T-helper 2 cell treated with Interferon-gamma antibody and Interleukin-4, amounts not matched to agents 5 μg/mL and 100 μg/mL, for 36 hours (primary cell): ENCODE measurements around the gene HCK.

ENCODE experiments used
- DNase-seq: peaks from one replicate; pipeline ENCODE4 v3.0.0; 2021; ENCODE audit warnings: low spot score
- H3K27ac Mint-ChIP-seq: one replicate; pipeline ENCODE4 v1.8.0; 2021; ENCODE audit warnings: mild to moderate bottlenecking, mixed read lengths
- H3K27me3 Mint-ChIP-seq: one replicate; pipeline ENCODE4 v1.8.0; 2021; ENCODE audit warnings: low read depth, mixed read lengths
- H3K36me3 Mint-ChIP-seq: one replicate; pipeline ENCODE4 v1.8.0; 2021; ENCODE audit warnings: low read depth, mixed read lengths
- H3K4me1 Mint-ChIP-seq: one replicate; pipeline ENCODE4 v1.8.0; 2021; ENCODE audit warnings: low read depth, mixed read lengths
- H3K4me3 Mint-ChIP-seq: one replicate; pipeline ENCODE4 v1.8.0; 2022; ENCODE audit warnings: mild to moderate bottlenecking, moderate library complexity, mixed read lengths
- H3K9me3 Mint-ChIP-seq: one replicate; pipeline ENCODE4 v1.8.0; 2021; ENCODE audit warnings: mixed read lengths

HCK gene

GRCh38 chr20:32052090-32052777, at the start of gene HCK:
Gene HCK, plus strand, starts transcription at chr20:32052242.
- Mint-ChIP-seq H3K4me1 (peaks cover 14% of the 10 kb centered on the region), H3K27ac (no peak within 1 kb of the TSS), H3K4me3 (peak within 1 kb of the TSS; percentile 51), H3K27me3 (peaks cover 52% of the 10 kb centered on the region), H3K9me3 (no peaks in the 10 kb centered on the region), H3K36me3 (peaks cover 2% of the 10 kb centered on the region)
- DNase-seq: no peak

GRCh38 chr20:32003325-32003724, 48.7 kb upstream of the HCK start:
- no peaks in the 10 kb centered on the region for H3K9me3 Mint-ChIP-seq
- H3K27ac Mint-ChIP-seq: no peak overlapping the region
- no peaks in the 10 kb centered on the region for H3K36me3 Mint-ChIP-seq
- DNase-seq: no peak
- H3K4me1 Mint-ChIP-seq: peaks cover 2% of the 10 kb centered on the region
- no peak overlapping the region for H3K4me3 Mint-ChIP-seq
- no peaks in the 10 kb centered on the region for H3K27me3 Mint-ChIP-seq

- Mint-ChIP-seq H3K27me3 (no peaks in the 10 kb centered on the region), H3K27ac (no peak overlapping the region), H3K4me3 (no peak overlapping the region), H3K4me1 (peaks cover 3% of the 10 kb centered on the region), H3K36me3 (no peaks in the 10 kb centered on the region), H3K9me3 (no peaks in the 10 kb centered on the region)
- no peak for DNase-seq
Observed at GRCh38 chr20:32004963-32005362, 47.1 kb upstream of the HCK start.

GRCh38 chr20:32006053-32006452, 46.0 kb upstream of the HCK start:
- no peaks in the 10 kb centered on the region for H3K27me3 Mint-ChIP-seq
- no peak for DNase-seq
- no peaks in the 10 kb centered on the region for H3K9me3 Mint-ChIP-seq
- peaks cover 3% of the 10 kb centered on the region for H3K4me1 Mint-ChIP-seq
- H3K27ac Mint-ChIP-seq: no peak overlapping the region
- H3K4me3 Mint-ChIP-seq: no peak overlapping the region
- H3K36me3 Mint-ChIP-seq: no peaks in the 10 kb centered on the region

GRCh38 chr20:32006841-32007786, 44.9 kb upstream of the HCK start:
- Mint-ChIP-seq H3K36me3 (no peaks in the 10 kb centered on the region), H3K4me3 (no peak overlapping the region), H3K27ac (no peak overlapping the region), H3K9me3 (no peaks in the 10 kb centered on the region), H3K27me3 (no peaks in the 10 kb centered on the region), H3K4me1 (peaks cover 3% of the 10 kb centered on the region)
- no peak for DNase-seq

- H3K36me3 Mint-ChIP-seq: no peaks in the 10 kb centered on the region
- no peaks in the 10 kb centered on the region for H3K27me3 Mint-ChIP-seq
- no peak for DNase-seq
- no peak overlapping the region for H3K27ac Mint-ChIP-seq
- H3K9me3 Mint-ChIP-seq: no peaks in the 10 kb centered on the region
- H3K4me1 Mint-ChIP-seq: peaks cover 3% of the 10 kb centered on the region
- no peak overlapping the region for H3K4me3 Mint-ChIP-seq
Observed at GRCh38 chr20:32007787-32008616, 44.0 kb upstream of the HCK start.

DNA sequence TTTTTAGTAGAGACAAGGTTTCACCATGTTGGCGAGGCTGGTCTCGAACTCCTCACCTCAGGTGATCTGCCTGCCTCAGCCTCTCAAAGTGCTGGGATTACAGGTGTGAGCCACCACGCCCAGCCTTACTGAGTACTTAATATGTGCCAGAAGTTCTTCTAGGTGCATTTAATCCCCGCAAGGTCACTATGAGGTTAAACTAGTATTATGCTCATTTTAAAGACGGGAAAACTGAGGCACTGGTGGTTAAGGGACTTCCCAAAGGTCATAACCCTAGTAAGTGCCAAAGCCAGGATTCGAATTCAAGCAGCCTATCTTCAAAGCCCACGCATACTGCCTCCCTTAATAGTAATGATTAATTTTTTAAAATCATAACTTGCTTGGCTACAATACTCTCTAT, 42.5 kb upstream of the HCK start:
- Mint-ChIP-seq H3K4me1 (peaks cover 3% of the 10 kb centered on the region), H3K9me3 (no peaks in the 10 kb centered on the region), H3K27ac (no peak overlapping the region), H3K27me3 (peaks cover 3% of the 10 kb centered on the region), H3K4me3 (no peak overlapping the region), H3K36me3 (no peaks in the 10 kb centered on the region)
- DNase-seq: no peak

DNA sequence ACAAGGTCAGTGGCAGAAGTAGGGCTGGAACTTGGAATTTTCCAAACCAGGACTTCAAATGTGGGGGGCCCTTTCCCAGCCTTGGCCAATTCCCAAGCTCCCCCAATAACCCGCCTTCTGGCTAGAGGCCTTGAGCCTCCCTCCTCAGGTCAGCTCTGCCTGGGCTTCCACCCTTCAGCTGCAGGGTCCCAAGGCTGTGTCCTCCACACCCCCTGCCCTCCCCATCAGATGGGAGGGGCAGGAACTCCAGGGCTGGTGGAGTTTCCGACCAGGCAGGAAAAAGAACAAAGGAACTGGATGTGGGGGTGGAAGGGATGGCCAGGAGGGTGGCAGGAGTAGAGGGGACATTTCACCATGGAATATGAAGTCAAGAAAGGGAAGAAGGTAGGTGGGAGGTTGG, 41.9 kb upstream of the HCK start, which contains the start of gene CCM2L:
TSS of gene CCM2L (plus strand) at position 338 of the 400 bp plus-strand sequence. CDS start at position 355, 17 bp downstream.
- no peak for DNase-seq
- Mint-ChIP-seq H3K4me3 (no peak within 1 kb of the TSS), H3K36me3 (no peaks in the 10 kb centered on the region), H3K9me3 (no peaks in the 10 kb centered on the region), H3K4me1 (peaks cover 3% of the 10 kb centered on the region), H3K27ac (no peak within 1 kb of the TSS), H3K27me3 (peaks cover 7% of the 10 kb centered on the region)

- H3K4me3 Mint-ChIP-seq: no peak overlapping the region
- no peaks in the 10 kb centered on the region for H3K36me3 Mint-ChIP-seq
- peaks cover 3% of the 10 kb centered on the region for H3K4me1 Mint-ChIP-seq
- no peak overlapping the region for H3K27ac Mint-ChIP-seq
- DNase-seq: no peak
- peaks cover 11% of the 10 kb centered on the region for H3K27me3 Mint-ChIP-seq
- no peaks in the 10 kb centered on the region for H3K9me3 Mint-ChIP-seq
Observed at GRCh38 chr20:32010666-32011065, 41.4 kb upstream of the HCK start.

DNA sequence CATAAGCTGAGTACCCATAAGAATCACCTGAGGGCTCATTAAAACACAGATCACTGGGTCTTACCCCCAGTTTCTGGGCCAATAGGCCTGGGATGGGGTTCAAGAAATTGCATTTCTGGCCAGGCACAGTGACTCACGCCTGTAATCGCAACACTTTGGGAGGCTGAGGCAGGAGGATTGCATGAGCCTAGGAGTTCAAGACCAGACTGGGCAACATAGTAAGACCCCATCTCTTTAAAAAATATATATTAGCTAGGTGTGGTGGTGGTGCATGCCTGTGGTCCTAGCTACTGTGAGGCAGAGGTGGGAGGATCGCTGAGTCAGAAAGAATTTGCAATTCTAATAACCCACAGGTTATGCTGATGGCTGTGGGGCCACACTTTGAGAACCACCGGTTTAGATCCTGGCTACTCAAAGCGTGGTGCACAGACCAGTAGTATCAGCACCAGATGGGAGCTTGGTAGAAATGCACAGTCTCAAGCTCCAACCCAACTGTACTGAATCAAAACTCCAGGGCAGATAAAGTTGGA, 39.8 kb upstream of the HCK start:
- DNase-seq: no peak
- H3K4me3 Mint-ChIP-seq: no peak overlapping the region
- no peaks in the 10 kb centered on the region for H3K9me3 Mint-ChIP-seq
- H3K27me3 Mint-ChIP-seq: peaks cover 18% of the 10 kb centered on the region
- no peak overlapping the region for H3K27ac Mint-ChIP-seq
- H3K36me3 Mint-ChIP-seq: no peaks in the 10 kb centered on the region
- peaks cover 3% of the 10 kb centered on the region for H3K4me1 Mint-ChIP-seq

DNA sequence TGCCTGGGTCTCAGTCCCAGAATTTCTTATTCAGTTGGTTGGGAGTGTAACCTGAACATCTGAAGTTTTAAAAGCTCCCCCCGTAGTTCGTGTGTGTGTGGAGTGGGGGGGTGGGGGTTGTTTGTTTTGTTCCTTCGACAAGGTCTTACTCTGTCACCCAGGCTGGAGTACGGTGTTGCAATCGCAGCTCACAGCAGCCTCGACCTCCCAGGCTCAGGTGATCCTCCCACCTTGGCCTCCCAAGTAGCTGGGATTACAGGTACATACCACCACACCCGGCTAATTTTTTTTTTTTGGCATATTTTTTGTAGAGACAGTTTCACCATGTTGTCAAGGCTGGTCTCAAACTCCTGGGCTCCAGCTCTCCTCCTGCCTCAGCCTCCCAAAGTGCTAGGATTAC, 38.7 kb upstream of the HCK start:
- H3K27ac Mint-ChIP-seq: no peak overlapping the region
- no peak for DNase-seq
- H3K27me3 Mint-ChIP-seq: peaks cover 28% of the 10 kb centered on the region
- H3K36me3 Mint-ChIP-seq: no peaks in the 10 kb centered on the region
- no peak overlapping the region for H3K4me3 Mint-ChIP-seq
- peaks cover 2% of the 10 kb centered on the region for H3K4me1 Mint-ChIP-seq
- no peaks in the 10 kb centered on the region for H3K9me3 Mint-ChIP-seq

DNA sequence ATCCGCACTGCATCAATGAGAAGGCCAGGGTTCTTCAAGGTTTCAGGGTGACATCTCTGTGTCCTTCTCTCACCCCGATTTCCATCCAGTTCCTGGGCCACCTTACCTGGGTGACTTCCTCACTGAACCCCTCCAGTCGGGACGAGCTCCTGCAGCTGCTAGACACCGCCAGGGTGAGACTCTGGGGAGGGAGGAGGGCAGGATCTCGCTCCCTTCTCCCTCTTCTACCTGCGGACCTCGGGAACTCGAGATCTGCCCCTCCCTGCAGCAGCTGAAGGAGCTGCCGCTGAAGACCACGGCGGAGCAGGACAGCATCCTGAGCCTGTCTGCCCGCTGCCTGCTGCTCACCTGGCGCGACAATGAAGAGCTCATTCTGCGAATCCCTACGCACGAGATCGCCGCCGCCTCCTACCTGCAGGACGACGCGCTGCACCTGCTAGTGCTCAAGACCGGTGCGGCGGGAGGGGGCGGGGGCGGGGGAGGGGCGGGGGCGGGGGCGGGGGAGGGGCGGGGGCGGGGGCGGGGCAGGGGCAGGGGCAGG, 34.3 kb upstream of the HCK start:
- Mint-ChIP-seq H3K4me3 (peak overlapping the region; percentile 51), H3K27me3 (peaks cover 62% of the 10 kb centered on the region), H3K4me1 (peaks cover 12% of the 10 kb centered on the region), H3K36me3 (peaks cover 2% of the 10 kb centered on the region), H3K27ac (no peak overlapping the region), H3K9me3 (no peaks in the 10 kb centered on the region)
- DNase-seq: no peak
